Measurements from ENCODE around the gene SPEG.

Gene SPEG

GRCh38 chr2:219488844-219489194 is 54.2 kb downstream of the SPEG start:
- H4K8ac ChIP-seq (ENCODE audit: low read depth, low read length): no peak overlapping the region
- no peak overlapping the region for H3K9ac ChIP-seq (ENCODE audit: low read depth, low read length, poor library complexity)
- no peak overlapping the region for H2BK12ac ChIP-seq (ENCODE audit: low read length)
- peak overlapping the region; percentile 17 for H3K18ac ChIP-seq (ENCODE audit: low read length)
- WGBS, 2 donors (ENCODE audit: extremely low coverage in 2 of 2, insufficient read length in 2 of 2, insufficient replicate concordance in 1 of 2): no CpG with 5 or more reads among the region's 14 CpGs
- no peak overlapping the region for H3K27ac ChIP-seq (replicated peaks; ENCODE audit: low read length)
- no peak overlapping the region for H3K4me2 ChIP-seq (ENCODE audit: insufficient read depth, low read length, poor library complexity, severe bottlenecking)
- H3K79me1 ChIP-seq (ENCODE audit: low read depth, low read length): no peaks in the 10 kb centered on the region
- no peak overlapping the region for H3K23ac ChIP-seq (ENCODE audit: low read depth, low read length, poor library complexity)
- no peak overlapping the region for H3K14ac ChIP-seq (ENCODE audit: low read length)
- no peaks in the 10 kb centered on the region for H3K36me3 ChIP-seq (replicated peaks in 1 of 2; ENCODE audit: control insufficient read depth in 2 of 2, insufficient read depth in 2 of 2, low read length in 2 of 2)
- no peak overlapping the region for H2AFZ ChIP-seq (ENCODE audit: low read length)
- no peak overlapping the region for H3K4ac ChIP-seq (ENCODE audit: low read length)
- no peak overlapping the region for H2BK120ac ChIP-seq (ENCODE audit: low read depth, low read length)
- peaks cover 11 to 12% of the 10 kb centered on the region in 2 donors for H3K4me1 ChIP-seq (ENCODE audit: control insufficient read depth in 2 of 2, insufficient read depth in 1 of 2, low read depth in 1 of 2, low read length in 2 of 2)
- H3K27me3 ChIP-seq (ENCODE audit: control insufficient read depth in 3 of 3, insufficient read depth in 3 of 3, low read depth in 1 of 3, low read length in 3 of 3): peaks cover 19 to 92% (median 54%) of the 10 kb centered on the region in 3 experiments
- H3K9me3 ChIP-seq (replicated peaks in 1 of 2; ENCODE audit: control insufficient read depth in 2 of 2, insufficient read depth in 1 of 2, low read depth in 1 of 2, low read length in 2 of 2): no peaks in the 10 kb centered on the region
- no peak overlapping the region for H3K4me3 ChIP-seq (ENCODE audit: low read length in 2 of 2)
- H2BK15ac ChIP-seq (ENCODE audit: low read length): no peak overlapping the region
- H4K91ac ChIP-seq (ENCODE audit: low read depth, low read length, poor library complexity): no peak overlapping the region
- no peak overlapping the region for H2BK5ac ChIP-seq (ENCODE audit: low read length)
- no peak for DNase-seq (ENCODE audit: low spot score)
- peak overlapping the region; percentile 82 for H2AK5ac ChIP-seq (ENCODE audit: low read depth, low read length)

GRCh38 chr2:219489315-219489714 is 54.7 kb downstream of the SPEG start:
- H2AK5ac ChIP-seq (ENCODE audit: low read depth, low read length): peak overlapping the region; percentile 70
- H3K4me1 ChIP-seq (ENCODE audit: control insufficient read depth in 2 of 2, insufficient read depth in 1 of 2, low read depth in 1 of 2, low read length in 2 of 2): peaks cover 6 to 10% of the 10 kb centered on the region in 2 donors
- no peak overlapping the region for H2BK120ac ChIP-seq (ENCODE audit: low read depth, low read length)
- no peak overlapping the region for H3K4me3 ChIP-seq (ENCODE audit: low read length in 2 of 2)
- no peak overlapping the region for H4K8ac ChIP-seq (ENCODE audit: low read depth, low read length)
- no peaks in the 10 kb centered on the region for H3K9me3 ChIP-seq (replicated peaks in 1 of 2; ENCODE audit: control insufficient read depth in 2 of 2, insufficient read depth in 1 of 2, low read depth in 1 of 2, low read length in 2 of 2)
- no peak for DNase-seq (ENCODE audit: low spot score)
- H2AFZ ChIP-seq (ENCODE audit: low read length): no peak overlapping the region
- H2BK12ac ChIP-seq (ENCODE audit: low read length): no peak overlapping the region
- peak overlapping the region; percentile 32 for H3K18ac ChIP-seq (ENCODE audit: low read length)
- no peak overlapping the region for H4K91ac ChIP-seq (ENCODE audit: low read depth, low read length, poor library complexity)
- WGBS, 2 donors (ENCODE audit: extremely low coverage in 2 of 2, insufficient read length in 2 of 2, insufficient replicate concordance in 1 of 2): no CpG with 5 or more reads among the region's 9 CpGs
- H3K4ac ChIP-seq (ENCODE audit: low read length): no peak overlapping the region
- peaks cover 15 to 91% (median 51%) of the 10 kb centered on the region in 3 experiments for H3K27me3 ChIP-seq (ENCODE audit: control insufficient read depth in 3 of 3, insufficient read depth in 3 of 3, low read depth in 1 of 3, low read length in 3 of 3)
- H3K79me1 ChIP-seq (ENCODE audit: low read depth, low read length): no peaks in the 10 kb centered on the region
- H3K14ac ChIP-seq (ENCODE audit: low read length): no peak overlapping the region
- no peak overlapping the region for H2BK5ac ChIP-seq (ENCODE audit: low read length)
- H3K9ac ChIP-seq (ENCODE audit: low read depth, low read length, poor library complexity): no peak overlapping the region
- no peaks in the 10 kb centered on the region for H3K36me3 ChIP-seq (replicated peaks in 1 of 2; ENCODE audit: control insufficient read depth in 2 of 2, insufficient read depth in 2 of 2, low read length in 2 of 2)
- H3K23ac ChIP-seq (ENCODE audit: low read depth, low read length, poor library complexity): no peak overlapping the region
- H3K27ac ChIP-seq (replicated peaks; ENCODE audit: low read length): no peak overlapping the region
- H3K4me2 ChIP-seq (ENCODE audit: insufficient read depth, low read length, poor library complexity, severe bottlenecking): no peak overlapping the region
- H2BK15ac ChIP-seq (ENCODE audit: low read length): no peak overlapping the region

- Histone ChIP-seq H3K9ac (ENCODE audit: low read depth, low read length, poor library complexity) (no peak overlapping the region), H3K9me3 (replicated peaks in 1 of 2; ENCODE audit: control insufficient read depth in 2 of 2, insufficient read depth in 1 of 2, low read depth in 1 of 2, low read length in 2 of 2) (no peaks in the 10 kb centered on the region), H3K4me1 (ENCODE audit: control insufficient read depth in 2 of 2, insufficient read depth in 1 of 2, low read depth in 1 of 2, low read length in 2 of 2) (peaks cover 4 to 8% of the 10 kb centered on the region in 2 donors), H3K4ac (ENCODE audit: low read length) (peak overlapping the region; percentile 59), H3K14ac (ENCODE audit: low read length) (no peak overlapping the region), H4K8ac (ENCODE audit: low read depth, low read length) (peak overlapping the region; percentile 89), H3K23ac (ENCODE audit: low read depth, low read length, poor library complexity) (peak overlapping the region; percentile 23), H3K79me1 (ENCODE audit: low read depth, low read length) (no peaks in the 10 kb centered on the region), H2AFZ (ENCODE audit: low read length) (no peak overlapping the region), H4K91ac (ENCODE audit: low read depth, low read length, poor library complexity) (no peak overlapping the region), H2BK12ac (ENCODE audit: low read length) (no peak overlapping the region), H2AK5ac (ENCODE audit: low read depth, low read length) (peak overlapping the region; percentile 76), H3K18ac (ENCODE audit: low read length) (peak overlapping the region; percentile 77), H2BK120ac (ENCODE audit: low read depth, low read length) (no peak overlapping the region), H3K27me3 (ENCODE audit: control insufficient read depth in 3 of 3, insufficient read depth in 3 of 3, low read depth in 1 of 3, low read length in 3 of 3) (peaks cover 6 to 88% (median 51%) of the 10 kb centered on the region in 3 experiments), H3K4me3 (ENCODE audit: low read length in 2 of 2) (no peak overlapping the region), H2BK5ac (ENCODE audit: low read length) (no peak overlapping the region), H2BK15ac (ENCODE audit: low read length) (no peak overlapping the region), H3K4me2 (ENCODE audit: insufficient read depth, low read length, poor library complexity, severe bottlenecking) (no peak overlapping the region), H3K36me3 (replicated peaks in 1 of 2; ENCODE audit: control insufficient read depth in 2 of 2, insufficient read depth in 2 of 2, low read length in 2 of 2) (no peaks in the 10 kb centered on the region), H3K27ac (replicated peaks; ENCODE audit: low read length) (no peak overlapping the region)
- WGBS, 2 donors (ENCODE audit: extremely low coverage in 2 of 2, insufficient read length in 2 of 2, insufficient replicate concordance in 1 of 2): no CpG with 5 or more reads among the region's 23 CpGs
- DNase-seq (ENCODE audit: low spot score): no peak
Observed at GRCh38 chr2:219490186-219490585, 55.5 kb downstream of the SPEG start.

- peaks cover 3 to 83% (median 50%) of the 10 kb centered on the region in 3 experiments for H3K27me3 ChIP-seq (ENCODE audit: control insufficient read depth in 3 of 3, insufficient read depth in 3 of 3, low read depth in 1 of 3, low read length in 3 of 3)
- no peak overlapping the region for H2BK15ac ChIP-seq (ENCODE audit: low read length)
- H4K91ac ChIP-seq (ENCODE audit: low read depth, low read length, poor library complexity): no peak overlapping the region
- H3K4ac ChIP-seq (ENCODE audit: low read length): peak overlapping the region; percentile 59
- H3K23ac ChIP-seq (ENCODE audit: low read depth, low read length, poor library complexity): peak overlapping the region; percentile 23
- no peak overlapping the region for H2BK12ac ChIP-seq (ENCODE audit: low read length)
- no peaks in the 10 kb centered on the region for H3K36me3 ChIP-seq (replicated peaks in 1 of 2; ENCODE audit: control insufficient read depth in 2 of 2, insufficient read depth in 2 of 2, low read length in 2 of 2)
- H4K8ac ChIP-seq (ENCODE audit: low read depth, low read length): peak overlapping the region; percentile 89
- H3K14ac ChIP-seq (ENCODE audit: low read length): no peak overlapping the region
- no peak overlapping the region for H2AFZ ChIP-seq (ENCODE audit: low read length)
- H2AK5ac ChIP-seq (ENCODE audit: low read depth, low read length): peak overlapping the region; percentile 76
- no peak for DNase-seq (ENCODE audit: low spot score)
- no peak overlapping the region for H3K4me3 ChIP-seq (ENCODE audit: low read length in 2 of 2)
- WGBS, 2 donors (ENCODE audit: extremely low coverage in 2 of 2, insufficient read length in 2 of 2, insufficient replicate concordance in 1 of 2): no CpG with 5 or more reads among the region's 10 CpGs
- no peak overlapping the region for H3K4me2 ChIP-seq (ENCODE audit: insufficient read depth, low read length, poor library complexity, severe bottlenecking)
- H3K9me3 ChIP-seq (replicated peaks in 1 of 2; ENCODE audit: control insufficient read depth in 2 of 2, insufficient read depth in 1 of 2, low read depth in 1 of 2, low read length in 2 of 2): no peaks in the 10 kb centered on the region
- H2BK120ac ChIP-seq (ENCODE audit: low read depth, low read length): no peak overlapping the region
- H2BK5ac ChIP-seq (ENCODE audit: low read length): no peak overlapping the region
- peaks cover 4 to 9% of the 10 kb centered on the region in 2 donors for H3K4me1 ChIP-seq (ENCODE audit: control insufficient read depth in 2 of 2, insufficient read depth in 1 of 2, low read depth in 1 of 2, low read length in 2 of 2)
- no peak overlapping the region for H3K9ac ChIP-seq (ENCODE audit: low read depth, low read length, poor library complexity)
- peak overlapping the region; percentile 77 for H3K18ac ChIP-seq (ENCODE audit: low read length)
- H3K79me1 ChIP-seq (ENCODE audit: low read depth, low read length): no peaks in the 10 kb centered on the region
- H3K27ac ChIP-seq (replicated peaks; ENCODE audit: low read length): no peak overlapping the region
Observed at GRCh38 chr2:219490600-219491130, 56.0 kb downstream of the SPEG start.
